GM18526 (cell line): ENCODE data around the gene CAPN5.

Experiments used
- POLR2A ChIP-seq: IDR thresholded peaks from 3 replicates; pipeline ENCODE4 v1.6.1; 2011; ENCODE audit not compliant: insufficient read length; ENCODE audit errors: extremely low read depth

Gene CAPN5

GRCh38 chr11:77159937-77160495 is 93.2 kb downstream of the CAPN5 start:
- TF ChIP-seq POLR2A: no peak

DNA sequence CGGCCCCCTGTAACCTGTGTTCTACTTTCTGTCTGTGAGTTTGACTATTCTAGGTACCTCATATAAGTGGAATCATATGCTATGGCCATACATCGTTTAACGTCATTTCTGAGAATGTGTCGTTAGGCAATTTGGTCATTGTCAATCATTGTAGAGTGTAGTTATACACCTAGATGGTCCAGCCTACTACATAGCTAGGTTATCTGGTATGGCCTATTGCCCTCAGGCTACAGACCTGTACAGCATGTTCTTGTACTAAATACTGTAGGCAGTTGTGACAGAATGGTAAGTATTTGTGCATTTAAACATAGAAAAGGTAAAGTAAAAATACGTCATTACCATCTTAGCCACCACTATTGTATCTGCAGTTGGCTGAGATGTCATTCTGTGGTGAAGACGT is 96.5 kb downstream of the CAPN5 start:
- TF ChIP-seq POLR2A: no peak

- no peak for TF ChIP-seq POLR2A
Measured at GRCh38 chr11:77165066-77165465, 98.3 kb downstream of the CAPN5 start.

DNA sequence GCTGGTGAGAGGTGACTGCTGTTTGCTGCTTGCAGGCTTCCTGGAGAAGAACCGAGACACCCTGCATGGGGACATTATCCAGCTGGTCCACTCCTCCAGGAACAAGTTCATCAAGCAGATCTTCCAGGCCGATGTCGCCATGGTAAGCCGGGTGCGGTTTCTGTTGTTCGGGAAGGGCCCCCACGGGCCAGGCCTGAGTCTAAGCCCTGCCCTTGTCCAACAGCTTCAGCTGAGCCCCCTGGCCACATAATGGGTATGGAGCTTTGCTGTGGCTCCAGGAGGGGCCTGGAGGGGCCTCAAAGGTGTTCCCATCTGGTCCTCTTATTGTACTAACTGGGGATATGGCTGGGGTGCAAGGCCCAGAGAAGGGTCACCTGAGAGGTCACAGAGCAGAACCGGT is 99.2 kb downstream of the CAPN5 start:
- TF ChIP-seq POLR2A: no peak

- no peak for TF ChIP-seq POLR2A
Measured at GRCh38 chr11:77167111-77167626, 100.4 kb downstream of the CAPN5 start.

DNA sequence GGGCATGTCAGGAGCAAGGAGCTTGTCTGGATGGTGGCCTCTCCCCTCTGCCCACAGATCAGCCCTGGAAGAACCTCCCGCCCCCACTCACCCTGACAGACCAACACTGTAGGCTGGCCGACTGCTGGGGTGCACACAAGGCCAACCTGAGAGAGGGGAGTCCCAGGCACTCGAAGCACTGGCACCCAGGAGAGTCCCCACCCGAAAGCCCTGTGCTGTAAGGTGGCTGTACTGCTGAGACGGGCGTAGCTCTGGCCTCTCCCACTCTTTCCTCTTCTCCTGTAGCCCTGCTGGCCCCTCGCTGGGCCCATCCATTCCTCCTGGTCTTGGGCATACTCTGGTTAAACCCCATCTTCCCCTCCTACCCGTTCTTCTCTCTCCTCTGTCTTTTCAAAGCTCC is 101.0 kb downstream of the CAPN5 start:
- TF ChIP-seq POLR2A: no peak

- TF ChIP-seq POLR2A: no peak
Measured at GRCh38 chr11:77170107-77170506, 103.3 kb downstream of the CAPN5 start.

DNA sequence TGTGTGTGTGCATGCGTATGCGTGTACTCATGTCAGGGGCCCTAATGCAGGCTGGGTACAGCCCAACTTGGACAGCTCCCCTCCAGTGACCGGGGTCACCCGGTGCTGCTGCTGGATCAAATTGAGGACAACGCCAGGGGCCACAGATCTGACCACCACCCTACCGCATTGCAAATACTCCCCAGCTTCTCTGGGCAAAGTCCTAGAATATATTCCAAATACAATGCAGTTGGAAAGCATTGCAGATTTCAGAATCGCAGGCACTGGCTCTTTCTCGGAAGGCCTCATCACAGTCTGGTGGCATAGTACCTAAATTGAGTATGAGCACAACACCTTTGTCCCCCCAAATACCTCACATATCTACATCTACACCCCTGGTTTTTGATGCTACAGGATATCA is 104.5 kb downstream of the CAPN5 start:
- no peak for TF ChIP-seq POLR2A

- no peak for TF ChIP-seq POLR2A
Measured at GRCh38 chr11:77171885-77172665, 105.3 kb downstream of the CAPN5 start.

- TF ChIP-seq POLR2A: no peak
Measured at GRCh38 chr11:77172666-77172982, 105.9 kb downstream of the CAPN5 start.

DNA sequence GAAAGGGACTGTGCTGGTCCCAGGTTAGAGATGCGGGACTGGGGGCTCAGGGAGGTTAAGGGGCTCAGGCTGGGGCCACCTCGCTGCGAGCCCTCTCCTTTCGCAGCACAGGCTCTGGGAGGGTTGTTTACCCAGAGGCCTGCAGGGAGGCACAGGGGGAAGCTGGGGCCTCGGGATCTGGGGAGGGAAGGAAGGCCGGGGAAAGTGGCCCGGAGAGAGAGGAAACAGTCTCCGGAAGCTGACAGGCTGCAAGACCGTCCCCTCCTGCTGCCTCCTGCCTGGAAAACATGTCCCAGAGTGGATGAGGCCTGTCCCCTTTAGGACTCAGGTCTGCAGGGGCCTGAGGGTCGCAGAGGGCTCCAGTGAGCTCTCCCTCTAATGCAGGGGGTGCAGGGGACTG is 106.7 kb downstream of the CAPN5 start:
- no peak for TF ChIP-seq POLR2A

DNA sequence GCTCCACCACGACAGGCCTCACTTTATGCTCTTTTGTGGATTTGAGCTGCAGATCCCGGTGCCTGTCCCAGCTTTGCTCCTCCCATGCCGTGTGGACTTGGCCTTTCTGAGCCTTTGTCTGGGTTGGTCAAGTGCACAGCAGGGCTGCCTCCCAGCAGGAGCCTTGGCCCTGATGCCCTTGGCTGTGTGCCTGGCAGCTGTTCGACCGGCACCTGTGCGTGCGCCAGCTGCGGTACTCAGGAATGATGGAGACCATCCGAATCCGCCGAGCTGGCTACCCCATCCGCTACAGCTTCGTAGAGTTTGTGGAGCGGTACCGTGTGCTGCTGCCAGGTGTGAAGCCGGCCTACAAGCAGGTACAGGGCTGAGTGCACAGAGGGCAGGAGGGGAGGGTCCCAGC is 107.8 kb downstream of the CAPN5 start:
- TF ChIP-seq POLR2A: no peak

GRCh38 chr11:77175021-77175842 is 108.5 kb downstream of the CAPN5 start:
- no peak for TF ChIP-seq POLR2A
